ENCODE data around the gene CACNA1E. TPM values are rescaled to one million over a fixed set of nuclear protein-coding genes. Genes with fewer than 3 reads are reported as not detected.

CACNA1E gene
- total RNA-seq, 1 donor from 2014 or later = 0.88 TPM

- intact Hi-C loops (cut with micrococcal nuclease) = no loop called here
- DNase-seq = no peak
- no peak for TF ChIP-seq CTCF (IDR thresholded peaks at IDR 0.05; ENCODE audit: borderline replicate concordance)
- peaks cover 98% of the 10 kb centered on the region for H3K27me3 ChIP-seq (ENCODE audit: low read depth)
- no peak overlapping the region for H3K4me3 ChIP-seq
- no peaks in the 10 kb centered on the region for H3K9me3 ChIP-seq (replicated peaks)
- H3K4me1 ChIP-seq = peaks cover 13% of the 10 kb centered on the region
- H3K27ac ChIP-seq (replicated peaks) = no peak overlapping the region
- no peaks in the 10 kb centered on the region for H3K36me3 ChIP-seq
Observed at GRCh38 chr1:181490276-181490675, 7.0 kb downstream of the CACNA1E start.

- TF ChIP-seq CTCF (IDR thresholded peaks at IDR 0.05; ENCODE audit: borderline replicate concordance) = no peak
- DNase-seq = no peak
- H3K9me3 ChIP-seq (replicated peaks) = no peaks in the 10 kb centered on the region
- H3K36me3 ChIP-seq = no peaks in the 10 kb centered on the region
- H3K27ac ChIP-seq (replicated peaks) = no peak overlapping the region
- no peak overlapping the region for H3K4me3 ChIP-seq
- intact Hi-C loops (cut with micrococcal nuclease) = no loop called here
- peaks cover 98% of the 10 kb centered on the region for H3K27me3 ChIP-seq (ENCODE audit: low read depth)
- peaks cover 5% of the 10 kb centered on the region for H3K4me1 ChIP-seq
Observed at GRCh38 chr1:181490740-181491712, 7.7 kb downstream of the CACNA1E start.

GRCh38 chr1:181493166-181493565 lies 9.8 kb downstream of the CACNA1E start:
- peaks cover 4% of the 10 kb centered on the region for H3K4me1 ChIP-seq
- no peak for TF ChIP-seq CTCF (IDR thresholded peaks at IDR 0.05; ENCODE audit: borderline replicate concordance)
- H3K36me3 ChIP-seq = no peaks in the 10 kb centered on the region
- DNase-seq = no peak
- no peak overlapping the region for H3K27ac ChIP-seq (replicated peaks)
- intact Hi-C loops (cut with micrococcal nuclease) = no loop called here
- no peak overlapping the region for H3K4me3 ChIP-seq
- no peaks in the 10 kb centered on the region for H3K9me3 ChIP-seq (replicated peaks)
- H3K27me3 ChIP-seq (ENCODE audit: low read depth) = peaks cover 98% of the 10 kb centered on the region

- intact Hi-C loops (cut with micrococcal nuclease) = no loop called here
- peaks cover 4% of the 10 kb centered on the region for H3K4me1 ChIP-seq
Observed at GRCh38 chr1:181493885-181494284, 10.6 kb downstream of the CACNA1E start.

GRCh38 chr1:181496759-181497158 lies 13.4 kb downstream of the CACNA1E start:
- peaks cover 98% of the 10 kb centered on the region for H3K27me3 ChIP-seq (ENCODE audit: low read depth)

More at GRCh38 chr1:181493885-181494284, 10.6 kb downstream of the CACNA1E start:
- Histone ChIP-seq H3K9me3 (replicated peaks) (no peaks in the 10 kb centered on the region), H3K4me3 (no peak overlapping the region), H3K27me3 (ENCODE audit: low read depth) (peaks cover 98% of the 10 kb centered on the region), H3K36me3 (no peaks in the 10 kb centered on the region), H3K27ac (replicated peaks) (no peak overlapping the region)
- TF ChIP-seq CTCF (IDR thresholded peaks at IDR 0.05; ENCODE audit: borderline replicate concordance) = no peak
- DNase-seq = no peak

More at GRCh38 chr1:181496759-181497158, 13.4 kb downstream of the CACNA1E start:
- intact Hi-C loops (cut with micrococcal nuclease) = no loop called here
- Histone ChIP-seq H3K36me3 (no peaks in the 10 kb centered on the region), H3K4me1 (no peaks in the 10 kb centered on the region), H3K27ac (replicated peaks) (no peak overlapping the region), H3K4me3 (no peak overlapping the region), H3K9me3 (replicated peaks) (no peaks in the 10 kb centered on the region)
- DNase-seq = no peak
- no peak for TF ChIP-seq CTCF (IDR thresholded peaks at IDR 0.05; ENCODE audit: borderline replicate concordance)
